Activated CD8-positive, alpha-beta memory T cell treated with anti-CD3 and anti-CD28 coated beads for 4 hours (primary cell): ENCODE results near the gene IMPA2.
"Not testable (repeated sequence)": the region's sequence is repeated elsewhere in the genome, so short reads cannot be mapped to it uniquely, and the experiment has no call there.

Experiments used
- DNase-seq, 2 donors: peaks; one replicate each; pipeline ENCODE4 v3.0.0-alpha.2; 2020; ENCODE audit warnings: low read depth in 2 of 2

The IMPA2 gene

DNA sequence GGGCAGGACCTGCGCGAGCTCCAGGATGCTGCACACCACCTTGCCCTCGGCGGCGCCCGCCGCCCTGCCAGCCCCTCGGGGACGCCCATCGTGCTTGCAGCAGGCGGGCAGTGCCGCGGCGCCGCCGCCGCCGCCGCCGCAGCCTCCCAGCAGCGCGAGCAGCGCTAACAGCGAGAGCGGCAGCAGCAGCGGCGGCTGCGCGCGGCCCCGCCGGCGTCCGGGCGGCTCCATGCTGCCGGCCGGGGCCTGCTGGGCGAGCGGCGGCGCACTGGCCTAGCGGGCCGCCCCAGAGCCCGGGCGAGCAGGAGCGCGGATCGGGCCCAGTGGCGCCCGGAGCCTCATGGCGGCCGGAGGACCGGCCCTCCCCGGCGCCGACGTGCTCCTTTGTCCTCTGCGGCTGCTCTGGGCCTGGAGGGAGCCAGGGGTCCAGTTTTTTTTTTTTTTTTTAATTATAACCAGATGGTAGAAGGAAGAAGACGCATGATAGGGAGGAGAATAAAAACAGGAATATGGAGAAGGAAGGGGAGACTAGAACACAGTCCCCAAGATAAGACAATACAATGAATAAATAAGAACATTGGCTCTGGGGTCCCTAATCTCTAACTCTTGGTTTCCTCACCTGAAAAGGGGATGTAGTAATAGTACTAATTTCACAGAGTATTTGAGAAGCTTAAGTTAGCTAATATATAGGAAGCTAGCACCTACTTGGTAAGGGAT, 95.3 kb downstream of the IMPA2 start:
- DNase-seq: no peak

DNA sequence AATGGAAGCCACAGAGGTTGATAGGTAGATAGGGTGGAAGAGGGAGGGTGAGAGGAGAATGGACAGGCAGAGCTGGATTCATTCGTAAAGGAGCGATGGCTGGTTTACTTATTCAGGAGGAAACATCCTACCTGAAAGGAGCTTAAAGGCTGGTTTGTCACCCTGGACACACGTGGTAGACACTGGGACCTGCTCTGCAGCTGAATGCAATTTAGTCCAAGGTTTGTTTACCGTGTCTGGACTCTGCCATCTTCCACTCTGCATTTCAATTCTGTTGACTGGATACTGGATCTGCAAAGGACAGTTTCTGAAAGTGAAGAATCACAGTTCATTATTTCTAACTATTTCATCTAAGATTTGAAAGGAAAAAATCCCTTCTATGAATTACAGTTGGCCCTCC, 96.7 kb downstream of the IMPA2 start:
- DNase-seq: not testable (repeated sequence)

DNA sequence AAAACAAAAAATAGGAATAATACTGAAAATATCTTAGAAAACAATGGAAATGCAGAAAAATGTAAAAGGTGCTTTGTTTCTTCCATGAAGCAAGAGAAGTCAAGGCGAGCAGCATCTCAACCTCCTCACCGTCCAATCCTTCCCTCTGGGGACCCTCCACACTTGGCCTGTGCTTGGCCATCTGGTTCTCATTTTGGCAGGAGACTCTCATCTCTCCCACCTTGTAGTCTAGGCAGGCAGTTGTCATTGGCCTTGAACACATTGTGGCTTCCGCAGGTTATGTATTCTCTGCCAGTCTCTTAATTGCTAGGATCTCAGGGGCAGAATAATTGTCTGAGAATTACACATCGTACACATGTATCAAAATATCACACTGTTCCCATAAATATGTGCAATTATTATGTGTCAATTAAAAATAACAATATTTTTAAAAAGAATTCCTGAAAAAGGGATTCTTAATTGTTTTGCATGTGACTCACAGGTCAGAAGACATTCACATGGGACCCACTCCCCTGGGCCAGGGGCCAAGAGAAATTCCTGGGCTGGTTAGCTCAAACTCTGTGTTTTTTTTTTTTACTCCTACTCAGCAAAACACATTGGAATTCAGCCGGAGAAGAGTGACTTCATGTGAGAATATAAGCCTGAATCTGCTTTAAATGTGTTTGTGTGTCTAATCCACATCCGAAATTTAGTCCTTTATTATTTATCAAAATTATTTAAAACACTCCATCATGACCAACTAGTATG, 98.4 kb downstream of the IMPA2 start:
- DNase-seq: no peak
